Measurements from ENCODE around the gene PPP6R2.

- TF ChIP-seq JUND (IDR thresholded peaks at IDR 0.05; ENCODE audit: borderline replicate concordance, low read depth, low read length): no peak
- no peak for TF ChIP-seq JUND (tag; IDR thresholded peaks at IDR 0.05; ENCODE audit: borderline replicate concordance, low read depth, low read length)
- TF ChIP-seq CTCF (IDR thresholded peaks at IDR 0.05 in 2 of 3, conservative IDR thresholded peaks at IDR 0.05 in 1 of 3; ENCODE audit: insufficient read depth in 2 of 3, low read depth in 1 of 3, low read length in 3 of 3): no peak
- TF ChIP-seq GATA2 (CRISPR knock-in tag; IDR thresholded peaks at IDR 0.05): no peak
- no peak for TF ChIP-seq TAF7 (tag; IDR thresholded peaks at IDR 0.05)
- no peak for TF ChIP-seq PRPF4 (IDR thresholded peaks at IDR 0.05; ENCODE audit: insufficient read depth, low read depth, low read length, poor library complexity, severe bottlenecking)
Observed at GRCh38 chr22:50298266-50298637, 44.9 kb upstream of the PPP6R2 start.
